ENCODE data around the gene C8G.

DNA sequence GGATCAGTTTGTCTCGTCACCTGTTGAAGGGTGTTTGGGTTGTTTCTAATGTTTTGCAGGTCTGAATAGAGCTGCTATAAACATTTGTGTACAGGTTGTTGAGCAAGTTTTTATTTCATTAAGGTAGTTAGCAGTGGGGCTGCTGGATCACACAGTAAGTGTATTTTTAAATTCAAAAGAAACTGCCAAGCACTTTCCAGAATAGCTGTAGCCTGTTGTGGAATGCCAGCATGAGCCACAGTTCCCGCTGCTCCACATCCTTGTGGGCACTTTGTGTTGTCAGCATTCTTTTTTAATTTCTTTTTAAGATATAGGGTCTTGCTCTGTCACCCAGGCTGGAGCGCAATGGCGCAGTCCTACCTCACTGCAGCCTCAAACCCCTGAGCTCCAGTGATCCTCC is 15.0 kb upstream of the C8G start:
- no peak for TF ChIP-seq POLR2A (IDR thresholded peaks at IDR 0.05; ENCODE audit: borderline replicate concordance, extremely low read depth, insufficient read depth, insufficient read length)
- TF ChIP-seq, protein P1, sequence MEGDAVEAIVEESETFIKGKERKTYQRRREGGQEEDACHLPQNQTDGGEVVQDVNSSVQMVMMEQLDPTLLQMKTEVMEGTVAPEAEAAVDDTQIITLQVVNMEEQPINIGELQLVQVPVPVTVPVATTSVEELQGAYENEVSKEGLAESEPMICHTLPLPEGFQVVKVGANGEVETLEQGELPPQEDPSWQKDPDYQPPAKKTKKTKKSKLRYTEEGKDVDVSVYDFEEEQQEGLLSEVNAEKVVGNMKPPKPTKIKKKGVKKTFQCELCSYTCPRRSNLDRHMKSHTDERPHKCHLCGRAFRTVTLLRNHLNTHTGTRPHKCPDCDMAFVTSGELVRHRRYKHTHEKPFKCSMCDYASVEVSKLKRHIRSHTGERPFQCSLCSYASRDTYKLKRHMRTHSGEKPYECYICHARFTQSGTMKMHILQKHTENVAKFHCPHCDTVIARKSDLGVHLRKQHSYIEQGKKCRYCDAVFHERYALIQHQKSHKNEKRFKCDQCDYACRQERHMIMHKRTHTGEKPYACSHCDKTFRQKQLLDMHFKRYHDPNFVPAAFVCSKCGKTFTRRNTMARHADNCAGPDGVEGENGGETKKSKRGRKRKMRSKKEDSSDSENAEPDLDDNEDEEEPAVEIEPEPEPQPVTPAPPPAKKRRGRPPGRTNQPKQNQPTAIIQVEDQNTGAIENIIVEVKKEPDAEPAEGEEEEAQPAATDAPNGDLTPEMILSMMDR (IDR thresholded peaks at IDR 0.05 in 2 of 3, conservative IDR thresholded peaks at IDR 0.05 in 1 of 3; ENCODE audit: borderline replicate concordance in 1 of 3, insufficient read depth in 1 of 3, low read depth in 2 of 3, low read length in 2 of 3), result no peak
